Transverse colon (tissue), 4 donors: ENCODE results near the gene PIGB. TPM values are rescaled to one million over a fixed set of nuclear protein-coding genes. Genes with fewer than 3 reads are reported as not detected.
A peak's percentile ranks its signal among the peaks of the same experiment; 100 is the strongest.

ENCODE experiments used
- DNase-seq: peaks from one replicate; pipeline ENCODE4 v3.0.0-alpha.2; 2019
- H3K27ac ChIP-seq, 4 donors: fragments of 200-600 bp; sonication (generic); 2 replicates each; pipeline ENCODE4 v1.5.1; 2016 to 2018; ENCODE audit warnings: inconsistent platforms in 4 of 4
- H3K27me3 ChIP-seq: fragments of 200-600 bp; sonication (generic); 2 replicates; pipeline ENCODE4 v1.5.1; 2017; ENCODE audit warnings: inconsistent platforms
- H3K36me3 ChIP-seq, 4 donors: fragments of 200-600 bp; sonication (generic); 2 replicates each; pipeline ENCODE4 v1.5.1; 2017 to 2019; ENCODE audit warnings: inconsistent platforms in 4 of 4
- H3K4me1 ChIP-seq, 4 donors: fragments of 200-600 bp; sonication (generic); 2 replicates each; pipeline ENCODE4 v1.5.1; 2017 to 2020; ENCODE audit warnings: inconsistent platforms in 4 of 4
- H3K4me3 ChIP-seq, 4 donors: fragments of 200-600 bp; sonication (generic); 1 replicate in 1 of 4; 2 replicates in 3 of 4; pipeline versions ENCODE4 v1.5.1 to v1.6.1; 2017 to 2019; ENCODE audit warnings: inconsistent platforms in 4 of 4
- H3K9me3 ChIP-seq, 2 donors: fragments of 200-600 bp; sonication (generic); 2 replicates each; pipeline ENCODE4 v1.5.1; 2017 to 2019; ENCODE audit warnings: inconsistent platforms in 2 of 2
- EP300 ChIP-seq: sonication (generic); formaldehyde crosslinking; IDR thresholded peaks from one replicate; pipeline ENCODE4 v1.6.1; 2017; ENCODE audit warnings: antibody characterized with exemption, low read depth
- POLR2A ChIP-seq: fragments of 450-650 bp; IDR thresholded peaks from one replicate; pipeline ENCODE4 v1.6.1; 2016; ENCODE audit warnings: antibody characterized with exemption, mild to moderate bottlenecking, moderate library complexity
- POLR2AphosphoS5 ChIP-seq, 3 donors: sonication (generic); formaldehyde crosslinking; IDR thresholded peaks; one replicate each; pipeline ENCODE4 v1.6.1; 2016; ENCODE audit warnings: antibody characterized with exemption in 3 of 3
- WGBS, 2 donors: methylation state at CpG; one replicate each; pipeline ENCODE4 v1.1.5; 2018; ENCODE audit warnings: low coverage in 1 of 2; 5-methylcytosine and 5-hydroxymethylcytosine counted together
- in situ Hi-C, 4 donors: fragments of 200-750 bp; cut with MboI; loops; one replicate each; pipeline versions ENCODE4 v1.15.0 to v1.15.1; 2017; ENCODE audit warnings: low sequenced_read_pairs in 3 of 4, low pct_ligation_motif_present in 1 of 4, low pct_unique_long_range_greater_than_20kb in 1 of 4
- intact Hi-C: fragments of 100-400 bp; cut with DNase I; formaldehyde crosslinking; loops from one replicate; pipeline ENCODE4 v1.15.1; 2023; ENCODE audit warnings: low total_unique reads
- total RNA-seq, 4 donors: library from RNA; depleted of rRNA; stranded (reverse); fragments of >200 nt; gene quantifications; one replicate each; pipeline ENCODE4 v1.1.0, GENCODE V29; 2016
- TF ChIP-seq, protein P1 (sequence below), 5 experiments: fragments of 200-600 bp in 3 of 5; fragments of 450-650 bp in 2 of 5; sonication (generic) in 3 of 5; IDR thresholded peaks; 1 replicate in 2 of 5; 2 replicates in 3 of 5; pipeline ENCODE4 v1.5.1; 2016 to 2017; ENCODE audit warnings: antibody characterized with exemption in 5 of 5, inconsistent platforms in 3 of 5, mild to moderate bottlenecking in 2 of 5, moderate library complexity in 1 of 5

The PIGB gene
- total RNA-seq, 4 donors from 2014 or later, result 0.60 to 15.3 (median 14.5) TPM

DNA sequence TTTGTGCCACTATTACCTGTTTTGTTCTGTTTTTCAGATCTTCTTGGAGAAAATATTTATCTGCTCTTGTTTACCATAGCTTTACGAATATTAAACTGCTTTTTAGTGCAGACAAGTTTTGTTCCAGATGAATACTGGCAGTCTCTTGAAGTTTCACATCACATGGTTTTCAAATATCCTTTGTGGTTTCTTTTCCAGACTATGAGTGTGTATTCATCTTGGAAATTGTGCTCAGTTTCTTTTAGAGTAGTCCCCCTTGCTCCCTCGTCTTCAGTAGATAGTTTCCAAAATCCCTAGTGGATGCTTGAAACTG lies 1.2 kb downstream of the PIGB start:
- WGBS, 2 donors, result 36 to 45% methylated on average over 2 of the region's 2 CpGs
- H3K9me3 ChIP-seq, result no peaks in the 10 kb centered on the region
- H3K4me3 ChIP-seq, result peak overlapping the region in 1 of 4 donors; percentile 77
- DNase-seq, result no peak
- H3K4me1 ChIP-seq, result peaks cover 13 to 33% (median 21%) of the 10 kb centered on the region in 4 donors
- intact Hi-C loops (no loop called here), in situ Hi-C loops (no loop called here)
- H3K27ac ChIP-seq, result peak overlapping the region in 2 of 4 donors; percentile 0 to 23
- no peaks in the 10 kb centered on the region for H3K36me3 ChIP-seq
- no peaks in the 10 kb centered on the region for H3K27me3 ChIP-seq
- no peak for TF ChIP-seq POLR2A
- TF ChIP-seq POLR2AphosphoS5 (IDR thresholded peaks at IDR 0.05), result no peak
- TF ChIP-seq EP300, result no peak
- TF ChIP-seq, protein P1, sequence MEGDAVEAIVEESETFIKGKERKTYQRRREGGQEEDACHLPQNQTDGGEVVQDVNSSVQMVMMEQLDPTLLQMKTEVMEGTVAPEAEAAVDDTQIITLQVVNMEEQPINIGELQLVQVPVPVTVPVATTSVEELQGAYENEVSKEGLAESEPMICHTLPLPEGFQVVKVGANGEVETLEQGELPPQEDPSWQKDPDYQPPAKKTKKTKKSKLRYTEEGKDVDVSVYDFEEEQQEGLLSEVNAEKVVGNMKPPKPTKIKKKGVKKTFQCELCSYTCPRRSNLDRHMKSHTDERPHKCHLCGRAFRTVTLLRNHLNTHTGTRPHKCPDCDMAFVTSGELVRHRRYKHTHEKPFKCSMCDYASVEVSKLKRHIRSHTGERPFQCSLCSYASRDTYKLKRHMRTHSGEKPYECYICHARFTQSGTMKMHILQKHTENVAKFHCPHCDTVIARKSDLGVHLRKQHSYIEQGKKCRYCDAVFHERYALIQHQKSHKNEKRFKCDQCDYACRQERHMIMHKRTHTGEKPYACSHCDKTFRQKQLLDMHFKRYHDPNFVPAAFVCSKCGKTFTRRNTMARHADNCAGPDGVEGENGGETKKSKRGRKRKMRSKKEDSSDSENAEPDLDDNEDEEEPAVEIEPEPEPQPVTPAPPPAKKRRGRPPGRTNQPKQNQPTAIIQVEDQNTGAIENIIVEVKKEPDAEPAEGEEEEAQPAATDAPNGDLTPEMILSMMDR (IDR thresholded peaks at IDR 0.05), result no peak

DNA sequence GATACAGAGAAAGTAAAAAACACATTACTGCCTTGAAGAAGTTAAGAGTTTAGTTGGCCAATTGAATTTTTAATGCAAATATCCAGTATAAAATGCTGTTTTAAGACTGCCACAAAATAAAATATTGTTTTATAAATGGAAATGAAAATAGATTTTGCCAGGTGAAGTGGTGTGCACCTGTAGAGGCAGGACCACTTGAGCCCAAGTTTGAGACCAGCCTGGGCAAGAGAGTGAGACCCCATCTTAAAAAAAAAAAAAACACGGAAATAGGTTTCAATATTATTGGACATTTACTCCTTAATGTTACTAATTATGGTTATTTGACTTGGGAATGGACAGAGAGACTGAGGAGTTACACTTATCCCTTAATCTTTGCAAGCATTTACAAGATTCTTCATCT lies 1.9 kb downstream of the PIGB start:
- in situ Hi-C loops (no loop called here), intact Hi-C loops (no loop called here)
- Histone ChIP-seq H3K27ac (no peak overlapping the region), H3K4me1 (peaks cover 13 to 33% (median 21%) of the 10 kb centered on the region in 4 donors), H3K27me3 (no peaks in the 10 kb centered on the region), H3K36me3 (no peaks in the 10 kb centered on the region), H3K9me3 (no peaks in the 10 kb centered on the region), H3K4me3 (no peak overlapping the region)
- TF ChIP-seq, protein P1 (IDR thresholded peaks at IDR 0.05), result no peak
- TF ChIP-seq EP300 (no peak), POLR2AphosphoS5 (IDR thresholded peaks at IDR 0.05) (no peak)
- no peak for DNase-seq
- WGBS, 2 donors, result 91 to 100% methylated on average over 1 of the region's 1 CpG

DNA sequence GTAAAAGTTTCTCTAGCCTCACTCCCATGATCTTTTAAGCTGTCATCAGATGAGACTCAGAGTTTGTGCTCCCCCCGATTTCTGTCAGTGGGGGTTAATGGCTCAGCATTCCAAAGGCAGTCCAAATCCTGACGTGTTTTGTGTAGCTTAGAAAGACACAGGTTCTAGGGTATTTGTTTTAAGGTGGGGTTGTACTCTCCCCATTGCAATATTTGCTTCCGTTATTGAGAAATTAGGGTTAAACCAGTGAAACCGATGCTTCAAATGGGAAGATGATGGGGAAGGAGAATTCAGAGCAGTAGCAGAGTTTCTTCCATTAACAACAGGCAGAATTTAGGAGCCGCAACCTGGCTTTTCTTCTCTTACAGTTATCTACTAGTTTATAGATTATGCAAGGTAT lies 3.4 kb downstream of the PIGB start:
- intact Hi-C loops, result no loop called here
- WGBS, 2 donors, result 84 to 85% methylated on average over 4 to 5 of the region's 5 CpGs

DNA sequence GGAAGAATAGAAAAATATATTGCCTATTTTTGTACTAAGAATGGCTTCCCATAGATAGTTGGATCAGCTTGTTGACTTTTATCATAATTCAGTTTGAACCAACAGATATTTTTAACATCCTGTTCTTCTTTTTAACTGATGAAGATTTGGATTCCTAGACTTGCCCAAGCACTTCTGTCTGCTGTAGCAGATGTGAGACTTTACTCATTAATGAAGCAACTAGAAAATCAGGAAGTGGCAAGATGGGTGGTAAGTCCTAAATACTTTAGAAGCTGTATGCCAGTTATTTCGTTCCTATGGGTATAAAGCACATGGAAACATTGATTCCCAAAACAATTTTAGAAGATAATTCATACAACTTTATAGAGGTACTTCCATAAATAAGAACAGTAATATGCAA lies 8.4 kb downstream of the PIGB start:
- intact Hi-C loops, result no loop called here
- H3K27me3 ChIP-seq, result no peaks in the 10 kb centered on the region
- H3K27ac ChIP-seq, result no peak overlapping the region
- no peak for DNase-seq
- TF ChIP-seq EP300, result no peak
- TF ChIP-seq POLR2A, result no peak
- TF ChIP-seq, protein P1 (IDR thresholded peaks at IDR 0.05), result no peak
- TF ChIP-seq POLR2AphosphoS5 (IDR thresholded peaks at IDR 0.05), result no peak
- WGBS, 2 donors, result 88 to 100% methylated on average over 1 of the region's 1 CpG
- in situ Hi-C loops, result no loop called here
- H3K4me3 ChIP-seq, result no peak overlapping the region
- no peaks in the 10 kb centered on the region for H3K4me1 ChIP-seq
- H3K9me3 ChIP-seq, result no peaks in the 10 kb centered on the region
- peaks cover 0 to 3% (median 0%) of the 10 kb centered on the region in 4 donors for H3K36me3 ChIP-seq

More for the DNA sequence above, 3.4 kb downstream of the PIGB start:
- no peak overlapping the region for H3K4me3 ChIP-seq
- TF ChIP-seq, protein P1 (IDR thresholded peaks at IDR 0.05), result no peak
- TF ChIP-seq EP300, result no peak
- no peak for TF ChIP-seq POLR2AphosphoS5 (IDR thresholded peaks at IDR 0.05)
- TF ChIP-seq POLR2A, result no peak
- DNase-seq, result no peak
- H3K27me3 ChIP-seq, result no peaks in the 10 kb centered on the region
- H3K9me3 ChIP-seq, result no peaks in the 10 kb centered on the region
- in situ Hi-C loops, result no loop called here
- no peaks in the 10 kb centered on the region for H3K36me3 ChIP-seq
- no peak overlapping the region for H3K27ac ChIP-seq
- H3K4me1 ChIP-seq, result peaks cover 12 to 24% (median 17%) of the 10 kb centered on the region in 4 donors
